Neural crest cell (in vitro differentiated cells): Measurements from ENCODE around the gene EMX2. TPM values are rescaled to one million over a fixed set of nuclear protein-coding genes. Genes with fewer than 3 reads are reported as not detected.
A peak's percentile ranks its signal among the peaks of the same experiment; 100 is the strongest.

ENCODE experiments used
- DNase-seq: peaks from one replicate; pipeline ENCODE4 v3.0.0; 2021; ENCODE audit warnings: low read depth, mixed read lengths, low spot score
- H3K27ac Mint-ChIP-seq: one replicate; pipeline ENCODE4 v1.8.0; 2021; ENCODE audit warnings: mild to moderate bottlenecking, mixed read lengths; ENCODE audit not compliant: unreplicated experiment
- H3K27me3 Mint-ChIP-seq: 2 replicates; pipeline ENCODE4 v1.8.0; 2021; ENCODE audit warnings: low read depth, mild to moderate bottlenecking, mixed read lengths
- H3K36me3 Mint-ChIP-seq: 2 replicates; pipeline ENCODE4 v1.8.0; 2021; ENCODE audit warnings: low read depth, mild to moderate bottlenecking, mixed read lengths
- H3K4me1 Mint-ChIP-seq: 2 replicates; pipeline ENCODE4 v1.8.0; 2021; ENCODE audit warnings: mixed read lengths
- H3K4me3 Mint-ChIP-seq: one replicate; pipeline ENCODE4 v1.8.0; 2021; ENCODE audit warnings: mild to moderate bottlenecking, mixed read lengths
- H3K9me3 Mint-ChIP-seq: 2 replicates; pipeline ENCODE4 v1.8.0; 2021; ENCODE audit warnings: mixed read lengths
- CTCF ChIP-seq: fragments of 200-600 bp; sonication (generic); conservative IDR thresholded peaks from 2 replicates; pipeline ENCODE4 v1.5.0; 2021; ENCODE audit warnings: antibody characterized with exemption, mild to moderate bottlenecking
- total RNA-seq: library from RNA; stranded (reverse); gene quantifications from 2 replicates; pipeline ENCODE4 v1.2.1, GENCODE V29; 2021

EMX2 gene
- total RNA-seq, 1 donor from 2014 or later = 1.0 TPM

DNA sequence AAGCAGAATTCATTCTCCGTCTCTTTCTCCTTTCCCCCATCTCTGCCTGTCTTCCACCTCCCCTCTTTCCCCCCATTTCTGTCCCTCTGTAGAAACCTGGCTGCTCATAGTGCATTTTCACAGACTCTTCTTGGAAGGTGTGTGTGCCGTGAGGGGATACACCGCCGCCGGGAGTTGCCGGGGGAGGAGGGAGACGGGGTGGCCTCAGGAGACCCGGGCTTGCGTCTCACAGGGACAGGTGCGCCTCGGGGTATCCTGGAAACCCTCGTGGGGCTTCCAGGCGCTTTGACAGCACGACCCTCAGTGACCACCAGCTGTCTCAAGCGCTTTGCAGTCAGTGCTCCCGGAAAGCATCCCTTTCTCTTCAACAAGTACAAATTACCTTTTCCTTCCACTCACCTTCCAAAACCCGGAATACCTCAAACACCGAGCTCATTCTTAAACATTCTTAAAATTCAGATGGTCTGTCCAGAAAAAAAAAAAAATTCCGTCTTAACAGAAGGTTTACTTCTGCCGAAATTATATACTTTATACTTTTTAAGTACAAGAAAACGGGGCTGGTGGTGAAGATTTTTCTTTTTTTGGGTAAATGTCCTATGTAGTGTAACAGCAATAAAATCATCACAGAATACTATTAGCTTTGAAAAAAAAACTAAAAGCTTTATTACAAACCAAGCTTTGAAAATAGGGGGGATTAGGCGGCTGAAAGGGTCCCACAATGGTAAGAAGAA, 8.2 kb downstream of the EMX2 start:
- Mint-ChIP-seq H3K9me3 (no peaks in the 10 kb centered on the region), H3K36me3 (peaks cover 2% of the 10 kb centered on the region), H3K27ac (no peak overlapping the region), H3K4me1 (peaks cover 42% of the 10 kb centered on the region), H3K27me3 (peaks cover 100% of the 10 kb centered on the region), H3K4me3 (peak overlapping the region; percentile 44)
- DNase-seq = no peak
- TF ChIP-seq CTCF = no peak

DNA sequence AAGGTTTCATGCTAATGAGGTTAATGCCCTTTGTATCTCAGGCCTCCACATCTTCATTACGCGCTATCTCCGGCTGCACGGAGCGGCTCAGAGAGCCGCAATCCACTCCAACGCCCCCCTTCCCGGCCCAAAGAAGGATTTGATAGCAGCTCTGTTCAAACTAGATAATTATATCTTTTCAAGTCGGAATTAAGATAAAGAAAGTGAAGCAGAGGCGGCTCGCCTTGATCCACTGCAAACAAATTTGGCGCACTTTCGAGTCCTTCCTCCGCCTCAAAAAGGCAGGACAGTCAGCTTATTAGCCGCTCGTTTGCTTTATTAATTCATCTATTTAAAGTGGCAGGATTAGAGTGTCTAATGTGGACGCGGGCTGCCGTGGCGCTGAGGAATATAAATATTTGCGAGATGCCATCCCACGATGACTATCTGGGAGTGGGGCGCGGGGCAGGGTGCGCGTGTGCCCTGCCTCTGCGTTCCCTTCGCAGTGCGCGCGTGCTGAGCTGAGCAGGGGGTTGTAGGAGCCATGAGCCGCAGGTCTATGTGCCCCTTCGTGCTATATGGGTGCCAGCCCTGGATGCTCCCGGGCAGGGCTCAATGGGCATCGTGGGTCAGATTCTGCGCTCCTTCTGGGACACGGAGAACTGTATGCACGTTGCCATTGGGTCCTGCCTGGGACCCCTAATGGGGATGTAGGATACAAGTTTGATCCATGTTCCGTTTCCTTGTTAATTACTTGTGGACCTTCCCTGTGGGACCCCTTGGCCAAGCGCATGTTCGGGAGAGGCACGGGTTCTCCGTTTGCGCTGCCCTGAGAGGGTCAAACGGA, 9.0 kb downstream of the EMX2 start:
- H3K27ac Mint-ChIP-seq = no peak overlapping the region
- peak overlapping the region; percentile 44 for H3K4me3 Mint-ChIP-seq
- H3K36me3 Mint-ChIP-seq = peaks cover 2% of the 10 kb centered on the region
- H3K9me3 Mint-ChIP-seq = no peaks in the 10 kb centered on the region
- no peak for TF ChIP-seq CTCF
- DNase-seq = no peak
- peaks cover 34% of the 10 kb centered on the region for H3K4me1 Mint-ChIP-seq
- H3K27me3 Mint-ChIP-seq = peaks cover 100% of the 10 kb centered on the region

DNA sequence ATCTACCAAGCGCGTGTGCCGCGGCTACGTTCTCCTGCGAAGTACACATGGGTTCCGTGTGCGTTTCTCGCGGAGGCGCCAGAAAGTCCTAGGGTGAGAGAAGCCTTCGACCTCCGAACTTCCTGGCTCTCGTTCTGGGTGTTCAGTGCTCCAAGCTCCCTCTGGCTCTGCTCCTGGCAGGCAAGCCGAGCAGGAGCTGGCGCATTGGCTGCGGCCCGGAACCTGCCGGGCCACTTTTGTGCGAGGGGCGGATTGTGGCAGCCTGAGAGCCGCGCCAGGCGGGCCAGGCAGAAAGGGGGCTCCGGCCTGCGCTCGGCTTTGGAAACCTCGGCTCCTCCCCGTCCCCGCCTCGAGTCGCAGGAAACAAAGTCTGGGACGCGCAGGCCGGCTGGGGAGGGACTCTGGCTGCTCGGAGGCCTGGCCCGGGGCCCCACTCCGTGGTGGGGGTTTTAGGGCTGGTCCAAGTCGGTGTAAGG, 9.6 kb downstream of the EMX2 start:
- H3K4me3 Mint-ChIP-seq = no peak overlapping the region
- H3K27me3 Mint-ChIP-seq = peaks cover 98% of the 10 kb centered on the region
- H3K9me3 Mint-ChIP-seq = no peaks in the 10 kb centered on the region
- DNase-seq = no peak
- H3K36me3 Mint-ChIP-seq = peaks cover 2% of the 10 kb centered on the region
- no peak overlapping the region for H3K27ac Mint-ChIP-seq
- no peak for TF ChIP-seq CTCF
- peaks cover 32% of the 10 kb centered on the region for H3K4me1 Mint-ChIP-seq

- Mint-ChIP-seq H3K27me3 (peaks cover 95% of the 10 kb centered on the region), H3K4me3 (no peak overlapping the region), H3K4me1 (peaks cover 31% of the 10 kb centered on the region), H3K9me3 (no peaks in the 10 kb centered on the region), H3K36me3 (peaks cover 2% of the 10 kb centered on the region), H3K27ac (no peak overlapping the region)
- TF ChIP-seq CTCF = no peak
- DNase-seq = no peak
Measured at GRCh38 chr10:117552701-117553141, 10.2 kb downstream of the EMX2 start.

GRCh38 chr10:117553142-117553814, 10.7 kb downstream of the EMX2 start:
- H3K4me3 Mint-ChIP-seq = no peak overlapping the region

More at GRCh38 chr10:117553142-117553814, 10.7 kb downstream of the EMX2 start:
- Mint-ChIP-seq H3K27me3 (peaks cover 95% of the 10 kb centered on the region), H3K27ac (no peak overlapping the region), H3K4me1 (peaks cover 26% of the 10 kb centered on the region), H3K36me3 (peaks cover under 1% of the 10 kb centered on the region), H3K9me3 (no peaks in the 10 kb centered on the region)
- TF ChIP-seq CTCF = peak; percentile 37
- no peak for DNase-seq
